ENCODE measurements around the gene TET2. TPM values are rescaled to one million over a fixed set of nuclear protein-coding genes. Genes with fewer than 3 reads are reported as not detected.
A peak's percentile ranks its signal among the peaks of the same experiment; 100 is the strongest.

Gene TET2
- total RNA-seq, 1 donor from 2014 or later = 42.1 TPM

- H3K36me3 Mint-ChIP-seq = peaks cover 59% of the 10 kb centered on the region
- H3K27me3 Mint-ChIP-seq (ENCODE audit: low read depth) = no peaks in the 10 kb centered on the region
- H3K4me1 Mint-ChIP-seq = no peaks in the 10 kb centered on the region
- DNase-seq (ENCODE audit: low spot score in 2 of 2, unreplicated experiment in 2 of 2) = no peak
- TF ChIP-seq CTCF (IDR thresholded peaks at IDR 0.05; ENCODE audit: unreplicated experiment) = no peak
- H3K4me3 Mint-ChIP-seq = no peak overlapping the region
- no peaks in the 10 kb centered on the region for H3K9me3 Mint-ChIP-seq
- peak overlapping the region; percentile 37 for H3K27ac Mint-ChIP-seq
These were observed 120.6 kb downstream of the TET2 start for GRCh38 chr4:105267280-105267679.

GRCh38 chr4:105272002-105272401, 125.3 kb downstream of the TET2 start:
- DNase-seq (ENCODE audit: low spot score in 2 of 2, unreplicated experiment in 2 of 2) = no peak

GRCh38 chr4:105273230-105273629, 126.6 kb downstream of the TET2 start:
- no peak for TF ChIP-seq CTCF (IDR thresholded peaks at IDR 0.05; ENCODE audit: unreplicated experiment)
- Mint-ChIP-seq H3K4me1 (no peaks in the 10 kb centered on the region), H3K36me3 (peaks cover 64% of the 10 kb centered on the region), H3K4me3 (no peak overlapping the region), H3K27ac (no peak overlapping the region), H3K9me3 (no peaks in the 10 kb centered on the region), H3K27me3 (ENCODE audit: low read depth) (no peaks in the 10 kb centered on the region)
- no peak for DNase-seq (ENCODE audit: low spot score in 2 of 2, unreplicated experiment in 2 of 2)

More at GRCh38 chr4:105272002-105272401, 125.3 kb downstream of the TET2 start:
- H3K36me3 Mint-ChIP-seq = peaks cover 64% of the 10 kb centered on the region
- H3K27ac Mint-ChIP-seq = no peak overlapping the region
- H3K9me3 Mint-ChIP-seq = no peaks in the 10 kb centered on the region
- no peaks in the 10 kb centered on the region for H3K27me3 Mint-ChIP-seq (ENCODE audit: low read depth)
- TF ChIP-seq CTCF (IDR thresholded peaks at IDR 0.05; ENCODE audit: unreplicated experiment) = no peak
- H3K4me1 Mint-ChIP-seq = no peaks in the 10 kb centered on the region
- H3K4me3 Mint-ChIP-seq = no peak overlapping the region

GRCh38 chr4:105274090-105274489, 127.4 kb downstream of the TET2 start:
- no peak for DNase-seq (ENCODE audit: low spot score in 2 of 2, unreplicated experiment in 2 of 2)
- no peak overlapping the region for H3K4me3 Mint-ChIP-seq
- peaks cover 61% of the 10 kb centered on the region for H3K36me3 Mint-ChIP-seq
- no peaks in the 10 kb centered on the region for H3K4me1 Mint-ChIP-seq
- no peak for TF ChIP-seq CTCF (IDR thresholded peaks at IDR 0.05; ENCODE audit: unreplicated experiment)
- no peaks in the 10 kb centered on the region for H3K9me3 Mint-ChIP-seq
- no peaks in the 10 kb centered on the region for H3K27me3 Mint-ChIP-seq (ENCODE audit: low read depth)
- H3K27ac Mint-ChIP-seq = no peak overlapping the region

GRCh38 chr4:105274504-105274903, 127.8 kb downstream of the TET2 start:
- DNase-seq (ENCODE audit: low spot score in 2 of 2, unreplicated experiment in 2 of 2) = no peak
- H3K27me3 Mint-ChIP-seq (ENCODE audit: low read depth) = no peaks in the 10 kb centered on the region
- H3K9me3 Mint-ChIP-seq = no peaks in the 10 kb centered on the region
- TF ChIP-seq CTCF (IDR thresholded peaks at IDR 0.05; ENCODE audit: unreplicated experiment) = no peak
- H3K36me3 Mint-ChIP-seq = peaks cover 57% of the 10 kb centered on the region
- H3K27ac Mint-ChIP-seq = no peak overlapping the region
- no peak overlapping the region for H3K4me3 Mint-ChIP-seq
- H3K4me1 Mint-ChIP-seq = no peaks in the 10 kb centered on the region

Measured in mesothelial cell of epicardium (in vitro differentiated cells).